Activated CD8-positive, alpha-beta T cell treated with anti-CD3 and anti-CD28 coated beads, Interleukin-2, amount 10 ng/mL, durations not matched to agents 7 days and 5 days (primary cell): ENCODE measurements around the gene RRBP1. TPM values are rescaled to one million over a fixed set of nuclear protein-coding genes. Genes with fewer than 3 reads are reported as not detected.

ENCODE experiments used
- ATAC-seq: fragments of 150-1000 bp; cut with Tn5 transposase; one replicate; pipeline ENCODE4 v1.10.0; 2021; ENCODE audit warnings: moderate library complexity
- CTCF ChIA-PET: fragments of 350-600 bp; sonication (Branson Sonifier 250); formaldehyde crosslinking; loops from one replicate; lab custom pipeline; 2021; ENCODE audit warnings: antibody characterized with exemption; lab: Charles Lee
- POLR2A ChIA-PET: fragments of 350-600 bp; sonication (Branson Sonifier 250); formaldehyde crosslinking; loops from one replicate; lab custom pipeline; 2021; ENCODE audit warnings: antibody characterized with exemption; lab: Charles Lee
- DNase-seq: peaks from one replicate; pipeline ENCODE4 v3.0.0-alpha.2; 2020
- H3K27ac Mint-ChIP-seq: one replicate; pipeline ENCODE4 v1.8.0; 2021; ENCODE audit warnings: mild to moderate bottlenecking, mixed read lengths
- H3K27me3 Mint-ChIP-seq: one replicate; pipeline ENCODE4 v1.8.0; 2021; ENCODE audit warnings: low read depth, mixed read lengths
- H3K36me3 Mint-ChIP-seq: one replicate; pipeline ENCODE4 v1.8.0; 2021; ENCODE audit warnings: low read depth, mixed read lengths
- H3K4me1 Mint-ChIP-seq: one replicate; pipeline ENCODE4 v1.8.0; 2021; ENCODE audit warnings: low read depth, mixed read lengths
- H3K4me3 Mint-ChIP-seq: one replicate; pipeline ENCODE4 v1.8.0; 2021; ENCODE audit warnings: mild to moderate bottlenecking, mixed read lengths
- H3K9me3 Mint-ChIP-seq: one replicate; pipeline ENCODE4 v1.8.0; 2022; ENCODE audit warnings: mixed read lengths; ENCODE audit not compliant: insufficient read depth
- total RNA-seq, 2 experiments: library from RNA; stranded (reverse); gene quantifications; one replicate each; pipeline ENCODE4 v1.2.3, GENCODE V29; 2021

Gene RRBP1
- total RNA-seq, 2 experiments from 2014 or later, result 64.3 to 66.7 TPM

DNA sequence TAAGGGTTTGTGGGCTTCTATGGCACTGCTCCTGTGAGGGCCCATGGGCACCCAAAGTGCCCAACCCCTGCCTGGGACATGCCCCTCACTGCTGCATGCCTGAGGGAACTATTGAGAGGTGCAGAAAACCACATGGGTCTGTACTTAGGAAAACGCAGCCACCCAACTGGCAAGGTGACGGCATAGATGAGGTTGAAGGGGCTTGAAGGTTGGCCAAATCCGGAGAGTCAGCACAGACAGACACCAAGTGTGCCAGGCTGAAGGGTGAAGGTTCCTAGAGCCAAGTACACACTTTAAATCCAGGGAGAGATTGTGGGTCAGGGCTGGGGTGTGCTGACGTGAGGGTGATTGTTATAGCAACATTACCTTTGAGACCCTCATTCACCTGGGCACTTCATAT, 23.9 kb upstream of the RRBP1 start:
- no peak for ATAC-seq
- H3K36me3 Mint-ChIP-seq, result no peaks in the 10 kb centered on the region
- DNase-seq, result no peak
- no peaks in the 10 kb centered on the region for H3K4me1 Mint-ChIP-seq
- ChIA-PET POLR2A (no interaction called here), CTCF (no interaction called here)
- H3K27me3 Mint-ChIP-seq, result no peaks in the 10 kb centered on the region
- no peak overlapping the region for H3K4me3 Mint-ChIP-seq
- H3K27ac Mint-ChIP-seq, result no peak overlapping the region
- H3K9me3 Mint-ChIP-seq, result no peaks in the 10 kb centered on the region

DNA sequence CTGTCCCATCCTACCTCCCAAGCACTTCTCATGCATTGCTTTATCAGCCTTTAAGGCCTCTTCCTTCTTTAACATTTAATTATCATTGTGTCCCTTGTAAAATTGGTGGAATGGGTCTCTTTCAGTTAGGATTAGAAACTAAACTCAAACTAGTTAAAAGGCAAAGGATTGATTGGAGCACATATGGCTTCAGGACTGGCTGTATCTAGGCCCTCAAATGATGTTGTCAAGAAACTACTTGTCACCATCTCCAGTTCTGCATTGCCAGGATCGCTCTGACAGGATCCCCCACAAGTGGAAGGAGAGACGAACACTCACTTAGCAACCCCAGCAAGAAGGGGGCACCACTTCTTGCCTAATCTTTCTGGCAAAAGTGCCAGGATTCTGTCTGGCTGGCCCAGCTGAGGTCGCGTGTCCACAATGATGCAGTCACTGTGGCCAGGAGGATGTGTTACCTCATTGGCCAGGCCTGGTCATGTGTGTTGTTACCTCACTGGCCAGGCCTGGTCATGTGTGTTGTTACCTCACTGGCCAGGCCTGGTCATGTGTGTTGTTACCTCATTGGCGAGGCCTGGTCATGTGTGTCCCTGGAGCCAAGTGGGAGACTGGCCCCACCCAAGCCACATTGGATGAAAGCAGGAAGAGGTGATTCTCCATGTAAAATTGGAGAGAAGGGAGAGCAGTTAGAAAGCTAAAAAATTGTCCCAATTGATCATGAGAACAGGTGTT, 22.7 kb upstream of the RRBP1 start:
- Mint-ChIP-seq H3K4me1 (no peaks in the 10 kb centered on the region), H3K27me3 (no peaks in the 10 kb centered on the region), H3K27ac (no peak overlapping the region), H3K4me3 (no peak overlapping the region), H3K36me3 (no peaks in the 10 kb centered on the region), H3K9me3 (no peaks in the 10 kb centered on the region)
- ATAC-seq (no peak), DNase-seq (no peak)
- CTCF ChIA-PET, result no interaction called here
- POLR2A ChIA-PET, result no interaction called here

DNA sequence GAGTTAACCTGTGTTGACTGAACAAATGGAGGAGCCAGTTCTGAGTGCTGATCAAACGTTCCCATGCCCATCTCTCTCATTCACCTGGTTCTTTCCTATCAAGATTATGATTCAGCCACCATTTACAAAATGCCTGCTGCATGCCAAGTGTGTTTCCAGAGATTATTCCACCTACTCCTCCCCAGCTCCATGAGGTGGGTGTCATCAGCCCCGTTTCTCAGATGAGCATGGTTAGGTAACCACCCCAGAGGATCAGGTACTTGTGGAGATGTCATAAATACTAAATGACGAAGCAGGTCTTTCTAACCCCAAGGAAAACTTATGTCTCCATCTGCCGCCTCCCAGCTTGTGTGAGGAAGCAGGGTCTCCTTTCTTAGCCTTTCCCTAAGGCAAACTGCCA, 19.8 kb upstream of the RRBP1 start:
- Mint-ChIP-seq H3K36me3 (no peaks in the 10 kb centered on the region), H3K9me3 (no peaks in the 10 kb centered on the region), H3K4me3 (no peak overlapping the region), H3K4me1 (no peaks in the 10 kb centered on the region), H3K27ac (no peak overlapping the region), H3K27me3 (peaks cover under 1% of the 10 kb centered on the region)
- POLR2A ChIA-PET, result no interaction called here
- DNase-seq (no peak), ATAC-seq (no peak)
- CTCF ChIA-PET, result interaction anchor here (1.4 kb wide), 1 partner anchor 19 kb away, joined by 7 read pairs; no protein-coding TSS in a partner anchor

DNA sequence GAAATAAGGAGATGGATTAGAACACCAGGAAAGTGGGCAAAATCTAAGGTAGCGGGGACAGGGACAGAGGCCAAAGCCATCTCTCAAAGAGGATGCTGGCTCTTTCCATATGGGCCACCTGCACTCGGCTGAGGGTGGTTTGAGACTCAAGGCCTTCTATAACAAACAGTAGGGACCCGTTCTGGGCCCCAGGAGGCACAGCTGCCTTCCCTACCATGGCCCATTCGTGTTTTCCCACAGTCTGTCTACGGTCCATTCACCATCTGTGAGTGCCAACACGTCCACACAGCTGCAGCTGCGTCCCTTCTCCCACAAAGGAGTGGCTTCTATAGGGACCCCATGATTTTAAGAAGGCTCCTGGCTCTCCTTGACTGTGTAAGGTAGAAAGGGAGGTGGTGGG, 18.6 kb upstream of the RRBP1 start:
- H3K36me3 Mint-ChIP-seq, result no peaks in the 10 kb centered on the region
- no peak for DNase-seq
- no peak overlapping the region for H3K4me3 Mint-ChIP-seq
- H3K4me1 Mint-ChIP-seq, result no peaks in the 10 kb centered on the region
- no peak overlapping the region for H3K27ac Mint-ChIP-seq
- H3K9me3 Mint-ChIP-seq, result no peaks in the 10 kb centered on the region
- POLR2A ChIA-PET, result no interaction called here
- peaks cover 4% of the 10 kb centered on the region for H3K27me3 Mint-ChIP-seq
- ATAC-seq, result no peak
- CTCF ChIA-PET, result interaction anchor here (0.6 to 1.3 kb wide), 2 partner anchors 18 to 164 kb away, joined by 3 to 4 read pairs; partner anchors contain the start of gene RRBP1

DNA sequence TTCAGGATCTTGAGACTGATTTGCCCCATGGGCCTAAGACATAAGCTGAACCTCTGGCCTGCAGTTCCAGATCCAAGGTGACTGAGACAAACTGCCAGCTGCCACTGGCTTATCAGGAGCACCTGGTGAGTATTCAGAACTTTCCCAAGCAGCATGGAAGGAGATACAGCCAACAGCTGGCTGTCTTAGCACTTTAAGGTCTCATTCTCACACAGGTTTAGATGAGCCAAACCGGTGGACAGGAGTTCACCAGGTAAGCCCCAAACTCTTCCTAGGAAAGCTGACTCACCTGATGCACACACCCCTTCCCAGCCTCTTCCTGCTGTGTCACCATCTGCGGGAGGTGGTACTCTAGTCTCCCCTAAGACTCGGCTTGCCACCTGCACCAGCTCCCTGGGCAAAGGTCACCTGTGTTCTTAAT, 17.9 kb upstream of the RRBP1 start, which contains the start of gene BANF2:
BANF2 (plus strand) TSS at position 36 of the 421 bp plus-strand sequence. CDS start 25,060 bp downstream, outside the sequence.
- Mint-ChIP-seq H3K36me3 (no peaks in the 10 kb centered on the region), H3K27ac (no peak within 1 kb of the TSS), H3K9me3 (no peaks in the 10 kb centered on the region), H3K4me3 (no peak within 1 kb of the TSS), H3K27me3 (peaks cover 5% of the 10 kb centered on the region), H3K4me1 (no peaks in the 10 kb centered on the region)
- ChIA-PET CTCF (interaction anchor here (0.6 to 1.3 kb wide), 2 partner anchors 18 to 163 kb away, joined by 3 to 4 read pairs; partner anchors contain the start of gene RRBP1), POLR2A (no interaction called here)
- no peak for ATAC-seq
- no peak for DNase-seq

DNA sequence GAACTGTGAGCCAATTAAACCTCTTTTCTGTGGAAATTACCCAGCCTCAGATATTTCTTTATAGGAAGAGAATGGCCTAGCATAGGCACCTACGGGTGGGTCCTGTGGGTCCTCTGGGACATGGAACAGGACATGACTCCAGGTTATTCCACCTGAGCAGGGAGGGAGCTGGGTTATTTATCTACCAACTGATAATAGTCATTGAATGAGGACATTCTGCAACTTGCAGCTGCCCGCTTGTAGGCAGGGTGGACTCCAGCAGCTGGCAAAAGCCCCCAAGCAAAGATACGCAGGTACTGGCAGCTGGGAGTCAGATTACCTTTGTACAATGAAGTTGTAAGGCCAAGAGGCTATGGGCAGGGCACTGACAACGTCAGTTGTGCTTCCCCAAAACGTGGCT, 16.3 kb upstream of the RRBP1 start:
- ChIA-PET POLR2A (no interaction called here), CTCF (interaction anchor here (1.0 kb wide), 1 partner anchor 16 kb away, joined by 3 read pairs; the partner anchor contains the start of gene RRBP1)
- H3K27me3 Mint-ChIP-seq, result peaks cover 10% of the 10 kb centered on the region
- H3K4me3 Mint-ChIP-seq, result no peak overlapping the region
- H3K36me3 Mint-ChIP-seq, result no peaks in the 10 kb centered on the region
- ATAC-seq (no peak), DNase-seq (no peak)
- H3K4me1 Mint-ChIP-seq, result no peaks in the 10 kb centered on the region
- no peak overlapping the region for H3K27ac Mint-ChIP-seq
- H3K9me3 Mint-ChIP-seq, result no peaks in the 10 kb centered on the region

DNA sequence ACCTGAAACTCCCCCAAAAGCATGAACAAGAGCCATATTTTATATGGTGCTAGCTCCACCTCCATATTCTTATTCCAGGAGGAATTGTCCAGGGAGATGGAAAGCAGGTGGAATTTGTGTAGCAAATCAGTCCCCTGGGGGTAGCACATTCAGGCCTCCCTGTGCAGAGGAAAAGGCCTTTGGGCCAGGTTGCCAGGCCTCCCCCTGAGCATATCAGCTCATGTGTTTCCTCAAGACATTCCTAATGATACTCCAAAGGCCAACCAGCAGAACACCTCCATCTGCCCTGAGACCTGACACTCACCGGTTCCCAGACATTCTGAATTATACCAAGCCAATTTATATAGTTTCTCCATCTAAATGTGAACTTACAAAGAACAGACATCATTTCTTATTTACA, 15.1 kb upstream of the RRBP1 start:
- no peak for ATAC-seq
- H3K4me3 Mint-ChIP-seq, result no peak overlapping the region
- no peaks in the 10 kb centered on the region for H3K36me3 Mint-ChIP-seq
- no peaks in the 10 kb centered on the region for H3K4me1 Mint-ChIP-seq
- DNase-seq, result no peak
- ChIA-PET CTCF (no interaction called here), POLR2A (no interaction called here)
- H3K27ac Mint-ChIP-seq, result no peak overlapping the region
- H3K9me3 Mint-ChIP-seq, result no peaks in the 10 kb centered on the region
- H3K27me3 Mint-ChIP-seq, result peaks cover 15% of the 10 kb centered on the region

DNA sequence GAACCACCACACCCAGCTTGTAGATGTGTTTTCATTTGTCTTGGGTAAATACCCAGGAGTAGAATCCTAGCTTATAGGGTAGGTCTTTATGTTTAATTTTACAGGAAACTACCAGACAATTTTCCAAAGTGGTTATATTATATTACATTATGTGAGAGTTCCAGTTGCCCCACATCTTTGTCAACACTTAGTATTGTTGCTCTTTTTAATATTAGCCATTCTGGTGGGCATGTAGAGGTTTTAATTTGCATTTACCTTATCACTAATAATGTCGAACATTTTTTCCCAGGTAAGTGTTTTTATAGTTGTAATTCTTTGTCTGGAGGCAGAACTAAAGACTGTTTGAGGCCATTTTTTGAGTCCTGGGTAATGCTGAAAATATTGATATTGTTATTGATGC, 14.2 kb upstream of the RRBP1 start:
- no peaks in the 10 kb centered on the region for H3K9me3 Mint-ChIP-seq
- H3K4me3 Mint-ChIP-seq, result no peak overlapping the region
- ATAC-seq (no peak), DNase-seq (no peak)
- POLR2A ChIA-PET, result no interaction called here
- no peaks in the 10 kb centered on the region for H3K4me1 Mint-ChIP-seq
- CTCF ChIA-PET, result no interaction called here
- peaks cover 22% of the 10 kb centered on the region for H3K27me3 Mint-ChIP-seq
- no peak overlapping the region for H3K27ac Mint-ChIP-seq
- no peaks in the 10 kb centered on the region for H3K36me3 Mint-ChIP-seq

DNA sequence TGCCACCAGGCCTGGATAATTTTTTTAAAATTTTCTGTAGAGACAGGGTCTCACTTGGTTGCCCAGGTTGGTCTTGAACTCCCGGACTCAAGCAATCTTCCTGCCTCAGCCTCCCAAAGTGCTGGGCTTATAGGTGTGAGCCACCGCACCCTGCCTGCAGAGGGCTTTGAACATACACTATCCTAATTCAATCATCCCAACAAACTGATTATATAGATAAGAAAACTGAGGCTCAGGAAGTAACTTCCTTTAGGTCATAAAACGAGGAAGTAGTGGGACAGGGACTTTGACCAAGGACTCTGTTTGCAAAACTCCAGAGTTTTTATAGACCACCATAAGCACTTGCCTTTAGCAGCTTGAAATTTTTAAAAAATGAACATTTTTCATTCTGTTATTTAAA, 12.7 kb upstream of the RRBP1 start:
- DNase-seq, result no peak
- no peak overlapping the region for H3K4me3 Mint-ChIP-seq
- H3K36me3 Mint-ChIP-seq, result no peaks in the 10 kb centered on the region
- no peak overlapping the region for H3K27ac Mint-ChIP-seq
- H3K27me3 Mint-ChIP-seq, result peaks cover 33% of the 10 kb centered on the region
- no peaks in the 10 kb centered on the region for H3K4me1 Mint-ChIP-seq
- no peaks in the 10 kb centered on the region for H3K9me3 Mint-ChIP-seq
- POLR2A ChIA-PET, result interaction anchor here (0.8 kb wide), 1 partner anchor 12 kb away, joined by 3 read pairs; the partner anchor contains the start of gene RRBP1
- CTCF ChIA-PET, result interaction anchor here (5.4 kb wide), 1 partner anchor 13 kb away, joined by 29 read pairs; the partner anchor contains the start of gene RRBP1
- ATAC-seq, result no peak

DNA sequence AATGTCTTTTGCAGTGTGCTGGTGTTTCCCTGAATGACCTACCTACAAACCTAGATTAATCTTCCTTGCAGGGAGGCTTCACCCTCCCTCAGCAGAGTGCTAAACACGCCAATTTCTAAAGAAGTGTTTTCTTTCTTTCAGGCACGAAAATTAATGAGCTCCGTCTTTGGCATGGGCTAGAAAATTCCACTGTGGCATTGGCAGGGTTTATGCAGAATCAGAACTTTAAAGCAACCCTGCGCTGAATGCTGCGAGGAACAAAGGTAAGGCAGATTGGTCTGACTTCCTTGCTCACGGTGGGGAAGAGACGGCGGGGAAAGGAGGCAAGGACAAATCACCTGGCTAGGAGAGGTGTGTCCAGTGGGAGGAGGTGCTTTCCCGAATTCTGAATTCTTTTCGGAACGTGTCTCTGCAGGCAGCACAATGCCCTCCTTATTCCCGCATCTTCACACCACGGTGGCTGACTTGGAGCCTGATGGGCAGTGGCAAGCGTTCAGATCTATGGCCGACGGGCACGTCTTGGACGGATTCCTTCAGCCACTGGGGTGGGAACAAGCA, 11.5 kb upstream of the RRBP1 start:
- no peak for ATAC-seq
- Mint-ChIP-seq H3K27me3 (peaks cover 39% of the 10 kb centered on the region), H3K36me3 (no peaks in the 10 kb centered on the region), H3K27ac (no peak overlapping the region), H3K4me1 (no peaks in the 10 kb centered on the region), H3K4me3 (no peak overlapping the region), H3K9me3 (no peaks in the 10 kb centered on the region)
- CTCF ChIA-PET, result interaction anchor here (5.4 kb wide), 1 partner anchor 11 kb away, joined by 29 read pairs; the partner anchor contains the start of gene RRBP1
- POLR2A ChIA-PET, result no interaction called here
- DNase-seq, result no peak

DNA sequence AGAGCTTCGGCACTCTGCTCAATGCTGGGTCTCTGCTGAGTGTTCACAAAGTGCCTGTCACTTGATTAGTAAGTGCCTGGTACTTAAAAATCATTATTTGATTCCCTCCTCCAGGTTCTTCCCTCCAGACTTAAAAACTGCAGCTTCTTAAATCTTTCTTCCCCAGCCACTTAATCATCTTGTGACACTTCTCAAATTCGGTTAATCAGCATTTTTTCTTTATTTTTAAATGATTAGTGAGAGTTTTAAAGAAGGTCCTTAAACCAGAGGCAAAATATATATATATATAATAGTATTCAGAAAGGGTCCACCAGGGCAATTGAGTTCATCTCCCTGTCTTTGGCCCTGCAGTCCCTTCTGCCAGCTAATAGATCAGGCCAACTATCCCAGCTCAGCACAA, 9.7 kb upstream of the RRBP1 start:
- CTCF ChIA-PET, result interaction anchor here (1.1 to 5.4 kb wide), 2 partner anchors 10 to 204 kb away, joined by 3 to 29 read pairs; partner anchors contain the start of gene RRBP1
- DNase-seq (no peak), ATAC-seq (no peak)
- no peaks in the 10 kb centered on the region for H3K9me3 Mint-ChIP-seq
- no peaks in the 10 kb centered on the region for H3K4me1 Mint-ChIP-seq
- no peak overlapping the region for H3K27ac Mint-ChIP-seq
- H3K36me3 Mint-ChIP-seq, result no peaks in the 10 kb centered on the region
- POLR2A ChIA-PET, result interaction anchor here (1.5 kb wide), 1 partner anchor 9 kb away, joined by 3 read pairs; the partner anchor contains the start of gene RRBP1
- H3K4me3 Mint-ChIP-seq, result no peak overlapping the region
- H3K27me3 Mint-ChIP-seq, result peaks cover 53% of the 10 kb centered on the region

DNA sequence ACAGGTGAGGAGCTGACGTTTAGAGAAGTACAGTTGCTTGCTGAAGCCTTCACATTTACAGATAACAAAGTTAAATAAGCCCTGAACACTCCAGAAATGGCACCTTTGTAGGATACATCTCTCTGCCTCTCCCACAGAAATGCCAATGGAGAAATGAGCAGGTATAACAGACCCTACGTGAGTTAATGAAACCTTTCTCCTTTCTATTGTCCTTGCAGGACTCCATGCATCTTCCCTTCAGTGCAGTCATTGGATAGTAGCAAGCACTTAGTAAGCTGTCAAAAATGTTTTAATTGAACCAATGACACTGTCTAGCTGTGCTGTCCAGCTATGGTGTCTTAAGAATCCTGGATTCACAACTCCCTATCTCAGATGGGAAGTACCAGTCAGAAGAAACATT, 8.1 kb upstream of the RRBP1 start:
- no peaks in the 10 kb centered on the region for H3K36me3 Mint-ChIP-seq
- POLR2A ChIA-PET, result interaction anchor here (0.6 to 1.1 kb wide), 2 partner anchors 8 to 29 kb away, joined by 3 read pairs; partner anchors contain the start of gene RRBP1
- peaks cover 60% of the 10 kb centered on the region for H3K27me3 Mint-ChIP-seq

More for the DNA sequence above, 8.1 kb upstream of the RRBP1 start:
- Mint-ChIP-seq H3K27ac (no peak overlapping the region), H3K4me3 (no peak overlapping the region), H3K4me1 (no peaks in the 10 kb centered on the region), H3K9me3 (no peaks in the 10 kb centered on the region)
- ATAC-seq (no peak), DNase-seq (no peak)
- CTCF ChIA-PET, result interaction anchor here (5.4 kb wide), 1 partner anchor 8 kb away, joined by 29 read pairs; the partner anchor contains the start of gene RRBP1
